HG02943 (cell line): ENCODE results near the gene EGFL7.

Experiments used
- ATAC-seq: cut with Tn5 transposase; IDR thresholded peaks from one replicate; pipeline ENCODE4 v1.9.1; 2021; ENCODE audit warnings: mild to moderate bottlenecking, low read depth, moderate library complexity; ENCODE audit not compliant: unreplicated experiment

EGFL7 gene

GRCh38 chr9:136713550-136713949 lies 50.8 kb downstream of the EGFL7 start:
- no peak for ATAC-seq

GRCh38 chr9:136714096-136714892 lies 51.6 kb downstream of the EGFL7 start:
- no peak for ATAC-seq

GRCh38 chr9:136714893-136715274 lies 52.2 kb downstream of the EGFL7 start:
- ATAC-seq = no peak

- no peak for ATAC-seq
These were observed 54.7 kb downstream of the EGFL7 start for GRCh38 chr9:136717399-136717798.

- no peak for ATAC-seq
These were observed 55.9 kb downstream of the EGFL7 start for GRCh38 chr9:136718345-136719194.

- no peak for ATAC-seq
These were observed 56.6 kb downstream of the EGFL7 start for GRCh38 chr9:136719195-136719880.

- ATAC-seq = no peak
These were observed 57.7 kb downstream of the EGFL7 start for GRCh38 chr9:136720251-136720897.

GRCh38 chr9:136720898-136721338 lies 58.2 kb downstream of the EGFL7 start:
- ATAC-seq = no peak

GRCh38 chr9:136721339-136722092 lies 58.8 kb downstream of the EGFL7 start:
- no peak for ATAC-seq
